A673 (cell line): Measurements from ENCODE around the gene TEX13A. TPM values are rescaled to one million over a fixed set of nuclear protein-coding genes. Genes with fewer than 3 reads are reported as not detected.

Experiments
- Bru-seq: library from RNA; stranded (reverse); fragments of 400-500 nt; gene quantifications from one replicate; lab custom pipeline; 2021; lab: Mats Ljungman, UMichigan
- BruChase-seq, 2 experiments: library from RNA; stranded (reverse); fragments of 400-500 nt; gene quantifications; one replicate each; lab custom pipeline; 2021; lab: Mats Ljungman, UMichigan
- BruUV-seq: library from RNA; stranded (reverse); fragments of 400-500 nt; replicated peaks from 2 replicates; lab custom pipeline; 2021; lab: Mats Ljungman, UMichigan
- CTCF ChIA-PET: fragments of 300-600 bp; sonication (Branson Sonifier 250); formaldehyde crosslinking; loops from one replicate; lab custom pipeline; 2022; ENCODE audit warnings: antibody characterized with exemption; lab: Charles Lee
- POLR2A ChIA-PET: fragments of 300-600 bp; sonication (Branson Sonifier 250); formaldehyde crosslinking; loops from one replicate; lab custom pipeline; 2022; ENCODE audit warnings: antibody characterized with exemption; ENCODE audit not compliant: low non-redundant PET; lab: Charles Lee
- DNase-seq: peaks from one replicate; pipeline ENCODE4 v3.0.0-alpha.2; 2015; ENCODE audit warnings: low spot score
- H3K27ac ChIP-seq: fragments of 200-600 bp; sonication (generic); 2 replicates; pipeline ENCODE4 v1.5.1; 2016; ENCODE audit warnings: mixed run types, low read depth, mild to moderate bottlenecking, mixed read lengths, antibody characterized with exemption, low read length; ENCODE audit not compliant: poor library complexity, severe bottlenecking
- H3K27me3 ChIP-seq: fragments of 200-600 bp; sonication (generic); replicated peaks from 2 replicates; pipeline ENCODE4 v1.6.1; 2017; ENCODE audit warnings: mixed run types, low read depth, mild to moderate bottlenecking, mixed read lengths, antibody characterized with exemption, low read length; ENCODE audit not compliant: insufficient read depth, poor library complexity
- H3K36me3 ChIP-seq: fragments of 200-600 bp; sonication (generic); 2 replicates; pipeline ENCODE4 v1.6.1; 2016; ENCODE audit warnings: mixed run types, mild to moderate bottlenecking, mixed read lengths, antibody characterized with exemption, low read length; ENCODE audit not compliant: insufficient read depth, poor library complexity, severe bottlenecking
- H3K4me1 ChIP-seq: fragments of 200-600 bp; sonication (generic); 2 replicates; pipeline ENCODE4 v1.6.1; 2017; ENCODE audit warnings: mixed run types, mild to moderate bottlenecking, mixed read lengths, antibody characterized with exemption, low read length; ENCODE audit not compliant: insufficient read depth, poor library complexity, severe bottlenecking
- H3K4me3 ChIP-seq: fragments of 200-600 bp; sonication (generic); 2 replicates; pipeline ENCODE4 v1.5.1; 2016; ENCODE audit warnings: low read depth, mixed run types, mild to moderate bottlenecking, mixed read lengths, low read length; ENCODE audit not compliant: poor library complexity, severe bottlenecking
- H3K9me3 ChIP-seq: fragments of 200-600 bp; sonication (generic); 2 replicates; pipeline ENCODE4 v1.6.1; 2016; ENCODE audit warnings: mixed run types, low read depth, mild to moderate bottlenecking, mixed read lengths, antibody characterized with exemption, low read length; ENCODE audit not compliant: poor library complexity, severe bottlenecking
- CTCF ChIP-seq: fragments of 300-800, 200-600 bp; sonication (generic); conservative IDR thresholded peaks from 2 replicates; pipeline ENCODE4 v1.5.1; 2017; ENCODE audit warnings: low read depth, mild to moderate bottlenecking, antibody characterized with exemption, low read length, moderate library complexity, mixed read lengths
- EZH2 ChIP-seq: fragments of 200-600 bp; sonication (generic); IDR thresholded peaks from 2 replicates; pipeline ENCODE4 v1.6.1; 2017; ENCODE audit warnings: borderline replicate concordance, low read depth, mild to moderate bottlenecking, mixed read lengths, antibody characterized with exemption, low read length; ENCODE audit not compliant: poor library complexity, severe bottlenecking
- intact Hi-C: fragments of 100-400 bp; cut with micrococcal nuclease; formaldehyde crosslinking; loops from one replicate; pipeline ENCODE4 v1.10.0; 2022; ENCODE audit not compliant: unreplicated experiment
- long read RNA-seq: library from polyadenylated mRNA; stranded (forward); transcript quantifications from one replicate; pipeline ENCODE4 v2.0.0, GENCODE V29; 2022
- total RNA-seq: library from RNA; stranded (reverse); gene quantifications from 2 replicates; pipeline ENCODE4 v1.2.3, GENCODE V29; 2021

The TEX13A gene
- total RNA-seq (not detected in 2 replicates), Bru-seq, nascent RNA (not detected), BruChase-seq, experiment 1, labeled RNA remaining after a 2-hour chase (not detected), BruChase-seq, experiment 2, labeled RNA remaining after a 6-hour chase (not detected)
- long read RNA-seq = 0 reads

GRCh38 chrX:105220636-105221035 lies at the start of gene TEX13A:
Gene TEX13A (minus strand): TSS chrX:105220694. CDS start chrX:105220397, 297 bp downstream.
- no peak for DNase-seq
- ChIA-PET POLR2A (no interaction called here), CTCF (no interaction called here)
- Histone ChIP-seq H3K27ac (no peak within 1 kb of the TSS), H3K36me3 (no peaks in the 10 kb centered on the region), H3K4me3 (no peak within 1 kb of the TSS), H3K4me1 (no peaks in the 10 kb centered on the region), H3K27me3 (peaks cover 8% of the 10 kb centered on the region), H3K9me3 (no peaks in the 10 kb centered on the region)
- TF ChIP-seq EZH2 = no peak
- no peak for TF ChIP-seq CTCF
- no TSS peak for BruUV-seq
- intact Hi-C loops = no loop called here

DNA sequence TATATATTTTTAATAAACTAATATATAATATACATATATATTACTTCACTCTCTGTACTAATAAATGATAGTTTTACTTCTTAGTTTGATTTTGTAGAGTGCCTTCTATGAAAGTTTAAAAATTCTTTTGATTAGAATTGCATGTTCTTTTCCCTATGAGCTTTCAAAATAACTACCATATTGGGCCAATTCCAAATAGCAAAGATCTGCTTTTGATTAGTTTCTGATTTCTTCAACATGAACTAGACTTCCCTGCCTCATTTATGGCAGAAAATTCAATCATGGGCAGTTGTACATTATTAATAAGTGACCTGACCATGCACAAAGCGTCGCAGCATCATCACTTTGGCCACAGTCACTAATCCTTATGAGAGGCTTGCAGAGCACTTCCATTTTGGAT lies 48.9 kb upstream of the TEX13A start:
- no TSS peak for BruUV-seq
- Histone ChIP-seq H3K4me3 (no peak overlapping the region), H3K27me3 (no peaks in the 10 kb centered on the region), H3K9me3 (no peaks in the 10 kb centered on the region), H3K4me1 (no peaks in the 10 kb centered on the region), H3K36me3 (no peaks in the 10 kb centered on the region), H3K27ac (no peak overlapping the region)
- ChIA-PET CTCF (no interaction called here), POLR2A (no interaction called here)
- DNase-seq = no peak
- intact Hi-C loops = no loop called here
- TF ChIP-seq CTCF = no peak
- no peak for TF ChIP-seq EZH2

GRCh38 chrX:105267167-105267566 lies 46.7 kb upstream of the TEX13A start:
- TF ChIP-seq CTCF (no peak), EZH2 (no peak)
- DNase-seq = no peak
- H3K27ac ChIP-seq = no peak overlapping the region
- intact Hi-C loops = no loop called here
- ChIA-PET CTCF (no interaction called here), POLR2A (no interaction called here)
- H3K27me3 ChIP-seq = no peaks in the 10 kb centered on the region
- no peaks in the 10 kb centered on the region for H3K4me1 ChIP-seq
- H3K36me3 ChIP-seq = no peaks in the 10 kb centered on the region
- no peak overlapping the region for H3K4me3 ChIP-seq
- H3K9me3 ChIP-seq = no peaks in the 10 kb centered on the region
- no TSS peak for BruUV-seq
